Measurements from ENCODE around the gene BCL7A. TPM values are rescaled to one million over a fixed set of nuclear protein-coding genes. Genes with fewer than 3 reads are reported as not detected.

BCL7A gene
- total and polyA plus RNA-seq, 10 of the 15 experiments (the other 5 are each of a cell fraction or from before 2014, with no cell fraction given): 0.37 to 17.2 (median 11.7) TPM

GRCh38 chr12:121980191-121980891, 41.3 kb upstream of the BCL7A start:
- Histone ChIP-seq H3K4me2 (ENCODE audit: control insufficient read depth, insufficient read depth) (peak overlapping the region; percentile 49), H4K20me1 (ENCODE audit: control insufficient read depth, insufficient read depth) (no peaks in the 10 kb centered on the region), H3K36me3 (ENCODE audit: control insufficient read depth in 2 of 2, insufficient read depth in 2 of 2, low read length in 1 of 2) (no peaks in the 10 kb centered on the region), H3K27me3 (replicated peaks in 1 of 2; ENCODE audit: control insufficient read depth in 2 of 2, insufficient read depth in 2 of 2, low read length in 1 of 2) (no peaks in the 10 kb centered on the region), H3K79me2 (ENCODE audit: control insufficient read depth, insufficient read depth, low read length) (no peaks in the 10 kb centered on the region), H2AFZ (ENCODE audit: control insufficient read depth, low read depth, low read length) (peak overlapping the region; percentile 73), H3K9me3 (replicated peaks; ENCODE audit: control insufficient read depth, insufficient read depth, low read length) (no peaks in the 10 kb centered on the region), H3K4me3 (peak overlapping the region; percentile 5; the same call in 1 of the 2 replicates), H3K27ac (ENCODE audit: control insufficient read depth, insufficient read depth) (peak overlapping the region; percentile 40), H3K4me1 (ENCODE audit: control insufficient read depth, insufficient read depth, low read length) (peaks cover 33% of the 10 kb centered on the region), H3K9ac (ENCODE audit: control insufficient read depth, insufficient read depth, low read length) (no peak overlapping the region)
- ChIA-PET POLR2A (interaction anchor here (0.6 to 2.1 kb wide), 3 partner anchors 9 to 17 kb away, joined by 4 to 12 read pairs (median 9); no protein-coding TSS in a partner anchor), RAD21 (ENCODE audit: unreplicated experiment) (interaction anchor here (0.7 to 6.2 kb wide), 3 partner anchors 11 to 61 kb away, joined by 3 to 28 read pairs (median 4); partner anchors contain the start of gene CFAP251), CTCF (interaction anchor here (0.7 to 1.8 kb wide), 2 partner anchors 62 to 64 kb away, joined by 3 to 5 read pairs; partner anchors contain the start of gene CFAP251), SMC1A (ENCODE audit: uncharacterized antibody, unreplicated experiment) (interaction anchor here (0.6 to 2.2 kb wide), 7 partner anchors 9 to 116 kb away, joined by 3 to 7 read pairs (median 3); no protein-coding TSS in a partner anchor)
- 1% methylated on average over 10 of the region's 11 CpGs for WGBS (ENCODE audit: insufficient coverage, insufficient replicate concordance, low lambda C conversion rate, missing lambda C conversion rate)
- BruUV-seq (replicated peaks): no TSS peak
- FAIRE-seq (peak; percentile 73), ATAC-seq (peak; percentile 82), DNase-seq (ENCODE audit: low read depth, low spot score) (peak; percentile 42)
- in situ Hi-C loops (cut with MboI): no loop called here
- intact Hi-C loops (cut with micrococcal nuclease; ENCODE audit: unreplicated experiment): no loop called here
- TF ChIP-seq GATAD2B (conservative IDR thresholded peaks at IDR 0.05; ENCODE audit: low read depth) (no peak), CBX3 (IDR thresholded peaks at IDR 0.05; ENCODE audit: borderline replicate concordance, low read depth) (no peak), FOXM1 (IDR thresholded peaks at IDR 0.05; ENCODE audit: low read depth, low read length) (peak; percentile 51), ZNF384 (IDR thresholded peaks at IDR 0.05; ENCODE audit: borderline replicate concordance, low read depth, low read length) (0 out of 2 replicates have a peak, but pooled peaks have one; percentile 51), NFIC (IDR thresholded peaks at IDR 0.05; ENCODE audit: low read depth, low read length) (peak; percentile 79), TCF3 (IDR thresholded peaks at IDR 0.05; ENCODE audit: borderline replicate concordance, insufficient read depth, low read depth, low read length) (peak; percentile 84), BCL11A (IDR thresholded peaks at IDR 0.05; ENCODE audit: low read depth, low read length) (0 out of 2 replicates have a peak, but pooled peaks have one; percentile 31), YY1 (IDR thresholded peaks at IDR 0.05; ENCODE audit: low read depth, low read length) (peak; percentile 49; the same call in 1 of the 2 replicates), ATF2 (IDR thresholded peaks at IDR 0.05; ENCODE audit: low read length) (peak; percentile 66), ZNF217 (IDR thresholded peaks at IDR 0.05) (no peak), MTA2 (IDR thresholded peaks at IDR 0.05; ENCODE audit: low read depth) (no peak), RUNX3 (IDR thresholded peaks at IDR 0.05; ENCODE audit: low read length) (peak; percentile 74), EED (IDR thresholded peaks at IDR 0.05; ENCODE audit: low read depth) (peak; percentile 78), USF2 (IDR thresholded peaks at IDR 0.05; ENCODE audit: borderline replicate concordance, low read depth, low read length) (no peak), SMAD1 (IDR thresholded peaks at IDR 0.05; ENCODE audit: low read depth, partially characterized antibody) (no peak), MTA3 (IDR thresholded peaks at IDR 0.05; ENCODE audit: borderline replicate concordance, low read length) (peak; percentile 26; the same call in 1 of the 2 replicates), RELB (IDR thresholded peaks at IDR 0.05; ENCODE audit: low read depth) (peak; percentile 23; the same call in 1 of the 2 replicates), SPI1 (IDR thresholded peaks at IDR 0.05; ENCODE audit: borderline replicate concordance, insufficient read depth, low read depth, low read length) (peak; percentile 76), TCF12 (IDR thresholded peaks at IDR 0.05; ENCODE audit: low read depth, low read length) (peak; percentile 83), CREM (IDR thresholded peaks at IDR 0.05; ENCODE audit: low read depth) (0 out of 2 replicates have a peak, but pooled peaks have one; percentile 16)

Measured in GM12878 (cell line).